HG03432 (cell line): ENCODE results near the gene MYO7A.

Source experiments
- ATAC-seq: cut with Tn5 transposase; IDR thresholded peaks from one replicate; pipeline ENCODE4 v1.9.1; 2021; ENCODE audit warnings: mild to moderate bottlenecking, moderate library complexity; ENCODE audit not compliant: unreplicated experiment

Gene MYO7A

DNA sequence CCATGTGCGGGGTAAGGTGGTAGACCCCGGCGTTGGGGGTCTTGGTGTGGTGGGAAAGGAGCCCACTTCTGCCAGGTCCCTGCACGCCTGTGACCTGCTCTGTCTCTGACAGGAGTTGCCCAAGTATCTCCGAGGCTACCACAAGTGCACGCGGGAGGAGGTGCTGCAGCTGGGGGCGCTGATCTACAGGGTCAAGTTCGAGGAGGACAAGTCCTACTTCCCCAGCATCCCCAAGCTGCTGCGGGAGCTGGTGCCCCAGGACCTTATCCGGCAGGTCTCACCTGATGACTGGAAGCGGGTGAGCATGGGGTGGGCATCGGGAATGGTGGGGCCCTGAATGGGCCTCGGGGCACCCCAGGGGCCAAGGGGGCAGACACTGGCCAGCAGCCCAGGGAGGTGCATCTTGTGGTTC, 83.0 kb downstream of the MYO7A start:
- ATAC-seq, result no peak

DNA sequence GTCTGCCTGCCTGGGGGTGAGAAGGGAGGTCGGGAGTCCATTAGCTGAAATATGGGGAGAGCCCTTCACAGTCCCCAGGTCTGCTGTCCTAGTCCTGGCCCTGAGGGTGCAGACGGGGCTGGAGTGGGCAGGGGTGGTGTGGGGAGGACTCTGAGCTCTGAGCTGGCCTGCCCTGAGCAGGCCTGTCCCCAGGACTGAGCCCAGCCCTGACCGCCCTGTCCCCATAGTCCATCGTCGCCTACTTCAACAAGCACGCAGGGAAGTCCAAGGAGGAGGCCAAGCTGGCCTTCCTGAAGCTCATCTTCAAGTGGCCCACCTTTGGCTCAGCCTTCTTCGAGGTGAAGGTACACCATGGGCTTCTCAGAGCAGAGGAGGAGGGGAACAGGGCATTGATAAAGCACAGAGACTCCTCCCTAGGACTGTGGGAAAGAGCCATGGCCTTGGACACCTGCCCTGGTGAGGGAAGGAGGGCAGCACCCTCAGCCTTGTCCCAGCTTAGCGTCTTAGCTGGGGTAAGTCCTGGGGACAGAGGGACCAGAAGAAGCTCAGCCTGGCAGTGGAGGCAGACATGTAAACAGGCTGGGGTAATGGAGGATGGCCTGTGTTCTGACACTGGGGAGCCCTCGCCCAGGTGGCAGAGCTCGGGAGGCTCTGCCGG, 83.7 kb downstream of the MYO7A start:
- no peak for ATAC-seq

DNA sequence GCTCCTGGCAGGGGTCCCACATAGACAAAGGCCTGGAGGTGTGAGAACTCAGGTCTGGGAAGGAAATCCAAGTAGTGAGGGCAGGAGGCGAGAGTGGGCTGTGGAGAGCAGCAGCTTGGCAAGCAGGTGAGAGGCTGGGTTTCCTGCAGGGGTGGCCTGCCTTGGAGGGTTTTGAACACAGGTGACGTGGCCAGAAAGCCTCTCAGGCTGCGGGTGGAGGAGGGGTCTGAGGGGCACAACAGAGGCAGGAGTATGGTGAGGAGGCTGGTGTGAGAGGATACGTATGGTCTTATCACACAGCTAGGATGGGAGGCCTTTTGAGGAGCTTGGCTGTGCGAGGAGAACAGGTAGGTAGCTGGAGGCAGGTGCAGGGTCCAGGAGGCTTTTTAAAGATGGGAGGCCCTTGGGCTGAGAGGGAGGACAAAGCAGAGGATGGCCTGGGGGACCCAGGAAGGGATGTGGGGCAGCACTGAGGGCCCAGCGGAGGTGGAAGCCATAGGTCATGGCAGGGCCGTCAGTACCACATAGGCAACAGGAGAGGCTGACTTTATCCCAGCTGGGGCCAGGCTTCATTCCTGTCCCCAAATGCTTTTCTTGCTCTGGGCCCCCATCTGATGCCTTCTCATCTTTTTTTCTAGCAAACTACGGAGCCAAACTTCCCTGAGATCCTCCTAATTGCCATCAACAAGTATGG, 84.4 kb downstream of the MYO7A start:
- no peak for ATAC-seq

DNA sequence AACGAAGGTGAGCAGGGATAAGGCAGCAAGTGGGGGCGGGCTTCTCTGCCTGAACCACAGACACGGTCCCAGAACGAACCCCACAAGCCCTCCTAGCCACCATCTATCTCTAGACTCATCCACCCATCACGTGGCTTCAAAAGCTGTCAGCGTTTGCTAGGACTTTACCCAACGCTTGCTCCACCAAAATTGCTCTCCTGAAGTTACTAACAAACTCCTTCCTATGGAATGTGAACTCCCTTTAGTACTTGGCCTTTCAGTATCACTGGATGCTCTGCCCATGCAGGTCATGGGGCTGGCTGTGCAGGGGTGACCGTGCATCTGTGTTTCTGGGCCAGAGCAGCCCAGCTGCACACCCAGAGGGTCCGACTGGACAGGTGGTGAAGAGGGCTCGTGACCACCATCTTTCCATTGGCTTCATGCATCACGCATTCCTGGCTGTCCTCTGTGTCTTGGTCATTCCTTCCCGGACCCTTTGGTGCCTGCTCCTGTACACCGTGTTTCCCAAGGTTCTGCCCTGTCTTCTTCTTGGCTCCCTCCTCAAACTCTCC, 85.1 kb downstream of the MYO7A start:
- ATAC-seq, result no peak

DNA sequence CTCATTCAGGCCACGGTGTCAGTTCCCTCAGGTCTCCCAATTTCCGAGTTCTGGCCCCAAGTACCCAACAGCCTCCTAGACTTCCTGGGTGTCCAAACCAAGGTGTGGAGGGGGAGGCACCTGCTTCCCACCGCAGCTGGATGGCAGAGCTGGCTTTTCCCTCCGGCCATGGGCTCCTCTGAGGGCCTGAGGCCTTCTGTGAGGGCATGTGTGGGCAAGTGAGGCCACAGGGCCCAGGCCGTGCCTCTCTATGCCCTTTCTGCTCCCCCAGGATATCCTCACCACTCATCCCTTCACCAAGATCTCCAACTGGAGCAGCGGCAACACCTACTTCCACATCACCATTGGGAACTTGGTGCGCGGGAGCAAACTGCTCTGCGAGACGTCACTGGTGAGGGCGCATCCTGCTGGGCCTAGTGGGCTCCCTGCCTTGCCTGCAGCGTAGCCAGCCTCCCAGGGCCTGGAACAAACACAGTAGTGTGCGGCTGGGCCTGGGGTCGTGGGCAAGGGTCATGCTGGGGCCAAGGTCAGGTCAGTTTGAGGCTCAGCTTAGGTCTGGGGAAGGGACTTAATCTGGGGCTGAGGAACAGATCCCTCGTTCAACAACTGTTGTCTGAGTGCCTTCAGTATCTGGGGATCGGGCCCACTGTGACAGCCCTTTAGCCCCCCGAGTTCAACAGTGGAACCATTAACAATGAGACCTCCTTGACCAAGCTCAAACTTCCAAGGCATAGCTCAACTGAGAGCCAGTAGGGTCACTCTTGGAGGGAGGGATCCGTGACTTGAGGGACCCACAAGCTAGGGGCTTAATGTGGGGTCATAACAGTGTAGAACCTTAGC, 85.8 kb downstream of the MYO7A start:
- ATAC-seq, result no peak

DNA sequence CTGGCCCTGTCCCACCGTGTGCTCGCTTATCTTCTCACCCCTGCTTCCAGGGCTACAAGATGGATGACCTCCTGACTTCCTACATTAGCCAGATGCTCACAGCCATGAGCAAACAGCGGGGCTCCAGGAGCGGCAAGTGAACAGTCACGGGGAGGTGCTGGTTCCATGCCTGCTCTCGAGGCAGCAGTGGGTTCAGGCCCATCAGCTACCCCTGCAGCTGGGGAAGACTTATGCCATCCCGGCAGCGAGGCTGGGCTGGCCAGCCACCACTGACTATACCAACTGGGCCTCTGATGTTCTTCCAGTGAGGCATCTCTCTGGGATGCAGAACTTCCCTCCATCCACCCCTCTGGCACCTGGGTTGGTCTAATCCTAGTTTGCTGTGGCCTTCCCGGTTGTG, 86.5 kb downstream of the MYO7A start:
- no peak for ATAC-seq

DNA sequence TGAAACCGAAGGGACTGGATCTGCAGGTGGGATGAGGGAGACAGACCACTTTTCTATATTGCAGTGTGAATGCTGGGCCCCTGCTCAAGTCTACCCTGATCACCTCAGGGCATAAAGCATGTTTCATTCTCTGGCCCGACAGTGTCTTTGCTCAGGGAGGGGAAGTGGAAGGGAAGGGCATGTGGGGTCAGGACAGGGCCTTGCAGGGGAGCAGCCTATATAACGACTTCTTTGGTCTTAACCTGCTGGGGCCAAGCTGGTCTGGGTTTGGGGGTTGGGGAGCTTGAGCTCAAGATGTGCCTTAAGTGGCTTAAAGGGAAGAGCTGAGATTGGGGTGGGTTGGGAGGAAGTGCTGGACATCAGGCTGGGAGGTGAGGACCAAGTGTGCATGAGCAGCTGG, 87.1 kb downstream of the MYO7A start:
- no peak for ATAC-seq

DNA sequence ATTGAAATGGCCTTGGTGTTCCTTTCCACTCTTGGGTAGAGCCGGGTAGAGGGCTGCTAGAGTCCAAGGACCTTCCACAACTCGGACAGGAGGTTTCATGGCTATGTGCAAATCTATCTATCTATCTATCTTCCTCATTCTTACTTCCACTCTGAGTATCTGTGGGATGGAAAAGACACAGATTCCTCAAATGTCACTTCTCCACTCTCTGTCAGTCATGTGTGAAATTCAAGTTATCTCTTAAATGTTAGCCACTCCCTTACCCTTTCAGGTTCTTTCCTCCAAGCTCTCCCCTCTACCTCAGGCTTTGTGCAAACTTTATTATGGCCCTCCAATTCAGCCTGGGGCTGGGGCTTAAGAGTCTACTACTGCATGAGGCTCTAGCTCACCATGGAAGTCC, 89.1 kb downstream of the MYO7A start:
- no peak for ATAC-seq

DNA sequence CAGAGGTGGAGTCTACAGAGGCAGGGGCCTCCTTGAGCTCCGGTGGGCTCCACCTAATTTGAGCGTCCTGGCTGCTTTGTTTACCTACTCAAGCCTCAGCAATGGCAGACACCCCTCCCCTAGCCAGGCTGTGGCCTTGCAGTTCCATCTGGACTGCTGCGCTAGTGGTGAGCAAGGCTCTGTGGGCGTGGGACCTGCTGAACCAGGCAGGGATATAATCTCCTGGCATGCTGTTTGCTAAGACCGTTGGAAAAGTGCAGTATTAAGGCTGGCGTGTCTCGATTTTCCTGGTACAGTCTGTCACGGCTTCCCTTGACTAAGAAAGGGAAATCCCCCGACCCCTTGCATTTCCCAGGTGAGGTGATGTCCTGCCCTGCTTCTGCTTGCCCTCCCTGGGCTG, 95.8 kb downstream of the MYO7A start:
- ATAC-seq, result no peak

DNA sequence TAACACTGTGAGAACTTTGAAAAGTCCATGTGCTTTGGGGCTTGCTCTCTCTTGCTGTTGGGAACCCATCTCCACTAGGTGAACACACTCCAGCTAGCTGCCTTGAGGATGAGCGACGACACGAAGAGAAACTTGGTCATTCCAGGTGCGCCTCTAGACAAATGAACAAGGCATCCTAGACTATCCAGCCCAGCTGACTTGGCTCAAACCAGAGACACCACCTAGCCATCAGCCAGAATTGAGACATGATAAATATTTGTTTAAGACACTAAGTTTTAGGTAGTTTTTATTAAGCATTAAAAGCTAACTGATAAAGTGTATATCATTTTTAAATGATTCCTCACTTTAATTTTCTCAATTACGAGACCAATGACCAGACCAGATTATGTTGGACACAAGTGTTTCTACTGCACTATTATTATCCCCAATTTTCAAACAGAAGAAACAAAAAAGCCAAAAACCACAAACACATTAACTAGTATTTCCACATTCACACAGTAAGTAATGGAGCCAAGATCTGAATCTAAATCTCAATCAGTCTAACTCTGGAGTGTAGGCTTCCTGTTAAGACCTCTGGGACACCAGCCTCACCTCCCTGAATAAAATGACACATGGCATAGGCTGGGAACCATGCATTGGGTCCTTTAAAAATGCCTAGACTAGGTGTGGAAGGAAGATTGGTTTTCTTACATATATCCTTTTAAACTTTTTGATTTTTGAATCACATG, 103.0 kb downstream of the MYO7A start:
- no peak for ATAC-seq

DNA sequence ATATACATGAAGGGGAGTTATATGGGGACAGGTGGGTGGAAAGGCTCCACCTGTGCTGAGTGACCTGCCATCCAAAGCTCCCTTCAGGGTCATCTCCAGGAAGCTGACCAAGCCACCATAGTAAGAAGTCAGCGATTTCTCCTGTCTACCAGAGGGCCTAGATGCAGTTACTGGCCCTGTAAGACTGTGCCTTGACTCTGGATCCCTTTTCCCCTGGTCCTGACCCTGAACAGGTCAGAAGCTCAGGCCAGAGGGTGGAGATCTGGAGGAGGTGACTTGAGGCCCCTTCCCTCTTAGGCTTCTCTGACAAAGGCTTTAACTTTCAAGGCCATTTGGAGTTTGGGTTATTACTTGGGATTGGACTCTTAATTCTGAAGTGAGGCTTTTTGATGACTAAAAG, 103.8 kb downstream of the MYO7A start:
- ATAC-seq, result no peak

DNA sequence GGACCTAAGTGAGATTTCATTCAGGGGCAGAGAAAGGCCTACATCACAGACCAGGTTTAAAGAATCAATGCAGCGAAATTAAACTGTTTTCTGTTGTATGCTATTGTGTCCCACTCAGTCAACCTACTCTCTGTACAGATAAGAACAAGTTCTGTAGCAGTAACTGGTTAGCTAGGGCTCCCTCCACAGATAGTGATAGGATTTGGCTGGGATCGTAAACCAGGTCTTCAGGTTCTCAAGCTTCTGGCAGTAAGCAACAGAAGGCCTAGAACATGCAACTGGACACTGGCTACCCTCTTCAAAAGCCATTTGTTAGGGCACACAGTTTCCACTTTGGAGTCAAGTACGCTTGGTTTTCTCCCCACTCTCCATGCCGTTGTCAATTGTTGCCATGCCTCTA, 104.2 kb downstream of the MYO7A start:
- ATAC-seq, result no peak

DNA sequence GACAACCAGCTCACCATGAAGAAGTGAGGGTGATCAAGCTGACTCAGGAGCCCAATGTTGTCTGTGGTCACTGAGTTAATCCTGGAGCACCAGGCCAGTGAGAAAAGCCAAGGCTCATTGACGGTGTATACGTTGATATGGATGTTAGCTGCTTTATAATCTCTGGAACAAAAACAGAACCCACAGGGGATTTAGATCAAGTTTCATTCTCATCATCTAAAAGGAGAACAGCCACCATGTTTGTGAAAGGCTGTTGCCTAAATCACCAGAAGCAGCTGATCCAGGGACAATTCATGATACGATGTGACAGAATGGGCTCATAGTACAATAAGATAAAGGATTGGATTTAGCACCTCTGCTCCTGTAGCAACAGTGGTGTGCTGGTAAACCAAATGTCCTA, 105.0 kb downstream of the MYO7A start:
- ATAC-seq, result no peak

DNA sequence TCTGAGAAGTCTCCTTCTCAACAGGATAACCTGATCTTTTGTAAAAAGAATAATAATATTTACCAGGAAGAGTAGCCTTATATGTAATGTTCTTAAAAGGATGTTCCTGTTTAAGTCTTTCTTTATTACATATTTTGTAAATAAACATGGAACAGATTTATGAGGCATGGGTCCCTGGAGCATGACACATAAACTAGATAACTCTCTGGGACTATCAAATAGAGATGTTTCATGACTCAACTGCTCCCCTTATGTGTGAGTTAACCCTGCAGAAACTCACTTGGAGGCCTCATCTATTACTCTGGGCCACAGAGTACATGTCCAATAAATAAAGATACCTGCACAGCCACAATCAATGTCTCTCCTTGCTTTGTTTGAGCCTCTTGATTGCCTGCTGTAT, 108.9 kb downstream of the MYO7A start:
- no peak for ATAC-seq

DNA sequence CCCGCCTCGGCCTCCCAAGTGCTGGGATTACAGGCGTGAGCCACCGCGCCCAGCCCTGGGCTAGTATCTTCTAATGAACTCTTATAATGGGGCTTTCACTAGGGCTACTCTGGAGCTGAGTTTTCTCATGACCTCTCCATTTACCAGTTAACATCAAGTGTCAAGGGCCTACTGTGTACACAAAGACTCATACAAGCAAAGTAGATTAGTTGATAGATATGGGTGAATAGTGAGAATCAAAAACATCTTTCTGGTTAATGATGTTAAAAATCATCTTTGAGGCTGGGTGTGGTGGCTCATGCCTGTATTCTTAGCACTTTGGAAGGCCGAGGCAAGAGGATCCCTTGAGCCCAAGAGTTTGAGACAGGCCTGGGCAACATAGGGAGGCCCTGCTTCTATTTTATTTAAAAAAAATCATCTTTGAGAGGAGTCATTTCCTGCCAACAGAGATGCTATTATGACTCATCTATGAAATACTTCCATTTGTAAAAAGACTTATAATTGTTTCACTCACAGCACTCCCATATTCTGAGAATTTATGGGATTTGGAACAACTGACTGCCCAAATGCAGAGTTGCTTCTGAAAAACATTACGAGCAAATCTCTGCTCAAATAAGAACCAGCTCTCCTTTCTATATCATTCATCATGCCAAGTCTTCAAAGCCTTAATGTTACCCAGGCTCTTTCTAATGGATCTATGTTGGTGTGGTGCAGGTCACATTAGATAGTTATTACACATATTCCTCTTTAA, 116.4 kb downstream of the MYO7A start:
- ATAC-seq, result no peak

DNA sequence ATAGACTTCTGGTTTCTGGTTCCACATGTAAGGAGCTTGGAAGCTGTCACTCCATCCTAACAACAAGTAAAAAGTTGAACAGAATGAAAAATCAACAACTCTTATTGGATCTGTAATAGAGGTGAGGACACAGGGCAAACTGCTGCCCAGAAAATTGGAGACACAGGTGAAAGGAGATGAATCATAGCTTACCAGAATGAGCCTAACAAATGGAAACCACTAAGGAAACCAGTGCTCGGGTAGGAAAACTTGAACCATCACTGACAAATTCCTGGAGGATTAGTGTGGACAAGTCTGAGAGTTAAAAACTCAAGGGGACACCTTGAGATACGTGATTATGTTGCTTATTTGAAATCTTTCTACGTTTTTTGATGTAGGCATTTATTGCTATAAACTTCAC, 121.4 kb downstream of the MYO7A start:
- ATAC-seq, result no peak

DNA sequence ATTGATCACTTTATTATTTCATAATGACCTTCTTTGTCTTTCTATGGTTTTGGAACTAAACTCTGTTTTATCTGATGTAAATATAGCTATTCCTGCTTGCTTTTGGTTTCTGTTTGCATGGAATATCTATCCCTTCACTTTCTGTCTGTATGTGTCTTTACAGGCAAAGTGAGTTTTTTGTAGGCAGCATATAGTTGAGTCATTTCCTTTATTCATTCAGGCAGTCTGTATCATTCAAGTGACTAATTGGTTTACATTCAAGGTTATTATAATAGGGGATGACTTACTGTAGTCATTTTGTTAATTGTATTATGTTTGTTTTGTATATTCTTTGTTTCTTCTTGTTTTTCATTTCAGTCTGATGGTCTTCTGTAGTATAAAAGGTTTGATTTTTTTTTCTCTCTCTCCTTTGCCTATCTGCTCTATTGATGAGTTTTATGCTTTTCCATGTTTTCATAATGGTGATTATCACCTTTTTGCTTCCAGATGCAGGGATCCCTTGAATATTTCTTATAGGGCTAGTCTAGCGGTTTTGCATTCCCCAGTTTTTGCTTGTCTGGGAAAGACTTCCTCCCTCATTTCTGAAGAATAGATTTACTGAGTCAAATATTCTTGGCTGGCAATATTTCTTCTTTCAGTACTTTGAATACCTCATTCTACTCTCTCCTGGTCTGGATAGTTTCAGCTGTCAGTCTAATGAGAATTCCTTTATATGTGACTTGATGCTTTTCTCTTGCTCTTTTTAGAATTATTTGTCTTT, 123.0 kb downstream of the MYO7A start:
- ATAC-seq, result no peak

DNA sequence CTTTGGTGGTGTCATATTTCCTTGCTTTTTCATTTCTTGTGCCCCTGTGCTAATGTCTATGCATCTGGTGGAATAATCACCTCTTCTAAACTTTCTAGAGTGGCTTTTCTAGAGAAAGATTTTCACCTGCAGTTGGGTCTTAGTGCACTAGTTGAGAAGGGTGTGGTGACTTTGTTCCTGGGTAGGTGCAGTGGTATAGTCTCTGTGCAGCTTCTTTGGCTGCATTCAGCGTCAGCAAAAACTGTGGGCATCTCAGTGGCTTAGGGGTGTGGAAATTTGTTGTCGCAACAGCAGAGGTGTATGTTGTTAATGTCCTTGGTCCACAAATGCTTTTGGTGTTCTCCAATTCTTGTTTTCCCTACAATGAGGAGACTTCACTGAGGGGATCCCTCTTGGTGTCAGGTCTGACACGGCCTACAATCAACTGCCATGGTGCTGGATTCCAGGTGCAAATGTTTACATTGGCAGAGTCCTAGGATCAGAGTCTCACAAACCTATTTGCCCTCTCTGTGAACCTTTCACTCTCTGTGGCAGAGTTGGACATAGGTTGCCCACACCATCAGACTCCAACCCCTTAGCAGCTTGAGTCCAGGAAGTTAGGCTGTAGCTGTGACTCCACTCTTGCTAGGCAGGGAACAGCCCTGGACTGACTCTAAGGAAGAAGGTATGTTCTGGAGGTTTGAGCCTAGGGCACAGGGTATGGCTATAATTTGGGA, 124.7 kb downstream of the MYO7A start:
- no peak for ATAC-seq

DNA sequence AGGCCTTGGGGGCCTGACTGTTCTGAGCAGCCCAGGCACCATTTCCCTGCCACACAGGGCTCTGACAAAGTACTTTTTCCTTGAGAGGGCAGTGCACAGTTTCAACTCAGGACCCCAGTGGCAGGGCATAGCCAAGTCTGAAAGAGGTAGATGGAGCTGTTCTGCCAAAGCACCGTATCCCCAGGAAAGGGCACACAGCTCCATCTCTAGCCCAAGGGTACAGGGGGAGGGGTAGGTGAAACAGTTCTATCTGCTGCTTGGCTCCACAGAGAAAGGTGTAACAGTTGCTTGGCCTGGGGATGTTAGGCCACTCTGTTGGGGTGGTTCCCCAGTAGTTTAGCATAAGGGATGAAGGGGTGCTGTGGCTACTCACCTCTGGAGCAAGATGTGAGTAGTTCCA, 125.6 kb downstream of the MYO7A start:
- ATAC-seq, result no peak
